PC-9 (cell line): Measurements from ENCODE around the gene SGMS1. TPM values are rescaled to one million over a fixed set of nuclear protein-coding genes. Genes with fewer than 3 reads are reported as not detected.

Experiments used
- BruUV-seq: library from RNA; stranded (reverse); fragments of 400-500 nt; replicated peaks from 2 replicates; lab custom pipeline; 2021; lab: Mats Ljungman, UMichigan
- CTCF ChIA-PET: fragments of 300-600 bp; sonication (Branson Sonifier 250); formaldehyde crosslinking; loops from one replicate; lab custom pipeline; 2022; ENCODE audit warnings: antibody characterized with exemption; lab: Charles Lee
- POLR2A ChIA-PET: fragments of 300-600 bp; sonication (Branson Sonifier 250); formaldehyde crosslinking; loops from one replicate; lab custom pipeline; 2022; ENCODE audit warnings: antibody characterized with exemption; ENCODE audit not compliant: unreplicated experiment; lab: Charles Lee
- DNase-seq, 2 experiments: peaks; one replicate each; pipeline versions ENCODE4 v3.0.0 to v3.0.0-alpha.2; 2015 to 2022; ENCODE audit warnings: mixed read lengths in 1 of 2
- H2AFZ ChIP-seq: fragments of 200-600 bp; sonication (generic); 2 replicates; pipeline ENCODE4 v1.8.1; 2017; ENCODE audit warnings: antibody characterized with exemption
- H3F3A ChIP-seq: fragments of 200-600 bp; sonication (generic); 2 replicates; pipeline ENCODE4 v1.8.1; 2017; ENCODE audit warnings: antibody characterized with exemption, mild to moderate bottlenecking, low read depth; ENCODE audit not compliant: insufficient read depth
- H3K27ac ChIP-seq: fragments of 200-600 bp; sonication (generic); 2 replicates; pipeline ENCODE4 v1.6.1; 2016; ENCODE audit warnings: mixed run types
- H3K27me3 ChIP-seq: fragments of 200-600 bp; sonication (generic); 2 replicates; pipeline ENCODE4 v1.6.1; 2016; ENCODE audit warnings: low read depth, mixed run types; ENCODE audit not compliant: insufficient read depth
- H3K36me3 ChIP-seq: fragments of 200-600 bp; sonication (generic); 2 replicates; pipeline ENCODE4 v1.6.1; 2016; ENCODE audit warnings: low read depth, mixed run types
- H3K4me1 ChIP-seq: fragments of 200-600 bp; sonication (generic); replicated peaks from 2 replicates; pipeline ENCODE4 v1.6.1; 2016; ENCODE audit warnings: mixed run types; ENCODE audit not compliant: insufficient read depth
- H3K4me2 ChIP-seq: fragments of 200-600 bp; sonication (generic); 2 replicates; pipeline ENCODE4 v1.6.1; 2017; ENCODE audit warnings: mixed run types
- H3K4me3 ChIP-seq: fragments of 200-600 bp; sonication (generic); 2 replicates; pipeline ENCODE4 v1.6.1; 2016; ENCODE audit warnings: mixed run types
- H3K79me2 ChIP-seq: fragments of 200-600 bp; sonication (generic); 2 replicates; pipeline ENCODE4 v1.6.1; 2017; ENCODE audit warnings: low read depth, mixed run types
- H3K9me2 ChIP-seq: fragments of 200-600 bp; sonication (generic); 2 replicates; pipeline ENCODE4 v1.8.1; 2017; ENCODE audit warnings: mild to moderate bottlenecking; ENCODE audit not compliant: insufficient read depth
- H3K9me3 ChIP-seq: fragments of 200-600 bp; sonication (generic); 2 replicates; pipeline ENCODE4 v1.8.1; 2016; ENCODE audit warnings: low read depth; ENCODE audit not compliant: insufficient read depth
- H4K20me1 ChIP-seq: fragments of 200-600 bp; sonication (generic); 2 replicates; pipeline ENCODE4 v1.8.1; 2017; ENCODE audit not compliant: insufficient read depth
- CTCF ChIP-seq: fragments of 200-600 bp; sonication (generic); conservative IDR thresholded peaks from 2 replicates; pipeline ENCODE4 v1.6.1; 2017; ENCODE audit warnings: mixed run types, antibody characterized with exemption, mild to moderate bottlenecking, moderate library complexity
- EZH2 ChIP-seq: fragments of 200-600 bp; sonication (generic); IDR thresholded peaks from 2 replicates; pipeline ENCODE4 v1.8.0; 2017; ENCODE audit warnings: antibody characterized with exemption, low read depth
- intact Hi-C: fragments of 100-400 bp; cut with micrococcal nuclease; formaldehyde crosslinking; loops from one replicate; pipeline ENCODE4 v1.10.0; 2022; ENCODE audit not compliant: unreplicated experiment
- total RNA-seq: library from RNA; stranded (reverse); gene quantifications from 2 replicates; pipeline ENCODE4 v1.2.3, GENCODE V29; 2021

SGMS1 gene
- total RNA-seq, 1 experiment from 2014 or later = 35.0 TPM

DNA sequence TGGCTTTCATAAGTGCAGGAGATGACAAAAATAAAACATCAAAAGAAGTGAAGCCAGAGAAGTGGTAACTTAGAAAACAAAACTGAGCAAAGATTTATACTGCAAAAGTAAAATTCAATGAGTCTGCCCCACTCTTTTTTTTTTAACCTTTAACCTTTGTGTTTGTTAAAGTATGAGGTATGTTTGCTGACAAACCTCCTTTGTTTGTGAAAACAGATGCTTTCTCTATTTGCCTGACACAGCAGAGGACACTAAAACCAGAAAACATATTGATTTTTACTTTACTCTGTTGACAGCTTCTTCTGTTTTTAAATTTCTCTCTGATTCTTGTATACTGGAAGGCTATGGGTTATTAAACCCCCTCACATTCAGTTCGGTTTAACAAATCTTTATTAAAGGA lies 57.6 kb downstream of the SGMS1 start:
- intact Hi-C loops = loop anchor here (10.0 kb wide), 1 partner anchor 179 kb away; no protein-coding TSS in a partner anchor
- POLR2A ChIA-PET = no interaction called here

DNA sequence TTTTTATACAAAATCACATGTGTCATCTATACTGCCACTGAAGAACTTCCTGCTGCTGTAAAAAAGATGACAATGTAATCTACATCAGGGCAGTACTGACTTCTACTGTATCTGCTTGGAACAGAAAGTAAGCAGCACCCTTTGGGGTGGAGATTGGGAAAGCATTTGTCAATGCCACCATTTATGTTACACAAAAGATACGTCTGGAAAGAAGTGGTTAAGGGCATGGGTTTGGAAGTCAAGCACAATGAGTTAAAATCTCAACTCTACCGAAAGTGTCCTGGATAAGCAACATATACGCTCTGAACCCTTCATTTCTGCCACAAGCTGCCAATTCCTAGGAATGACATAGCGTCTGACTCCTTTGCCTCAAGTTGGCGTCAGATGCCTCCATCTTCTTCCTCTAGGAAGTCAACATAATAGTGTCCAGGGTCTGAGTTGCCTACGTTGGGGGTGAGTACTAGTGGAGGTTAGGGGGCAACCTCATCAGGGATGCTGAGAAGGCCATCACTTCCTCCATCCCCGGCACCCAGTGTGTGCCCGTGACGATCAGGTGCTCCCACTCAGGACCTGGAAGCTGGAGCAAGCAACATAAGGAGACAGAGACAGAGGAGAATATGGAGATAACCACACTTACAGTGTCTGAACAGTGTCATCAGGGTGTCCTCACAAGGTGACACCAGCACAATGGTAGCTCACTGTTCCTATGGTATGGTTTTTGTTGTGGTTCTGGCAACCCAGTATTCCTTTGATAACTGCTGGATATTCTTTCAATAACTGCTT lies 58.3 kb downstream of the SGMS1 start:
- H3K36me3 ChIP-seq = no peaks in the 10 kb centered on the region
- no peaks in the 10 kb centered on the region for H3K27me3 ChIP-seq
- H3K9me3 ChIP-seq = no peaks in the 10 kb centered on the region
- H3K4me1 ChIP-seq = peaks cover 16% of the 10 kb centered on the region
- ChIA-PET POLR2A (no interaction called here), CTCF (no interaction called here)
- TF ChIP-seq EZH2 (no peak), CTCF (no peak)
- H3K79me2 ChIP-seq = peaks cover 22% of the 10 kb centered on the region; the same call in 1 of the 2 replicates
- no peak for DNase-seq
- H3K4me3 ChIP-seq = no peak overlapping the region
- intact Hi-C loops = loop anchor here (10.0 kb wide), 1 partner anchor 179 kb away; no protein-coding TSS in a partner anchor
- no peaks in the 10 kb centered on the region for H4K20me1 ChIP-seq
- no peak overlapping the region for H2AFZ ChIP-seq
- no TSS peak for BruUV-seq
- peaks cover 16% of the 10 kb centered on the region for H3F3A ChIP-seq
- H3K27ac ChIP-seq = no peak overlapping the region
- H3K4me2 ChIP-seq = no peak overlapping the region
- no peaks in the 10 kb centered on the region for H3K9me2 ChIP-seq

More for the DNA sequence above, 57.6 kb downstream of the SGMS1 start:
- Histone ChIP-seq H3K27me3 (no peaks in the 10 kb centered on the region), H3K9me3 (no peaks in the 10 kb centered on the region), H2AFZ (no peak overlapping the region), H3K36me3 (no peaks in the 10 kb centered on the region), H3F3A (peaks cover 10% of the 10 kb centered on the region), H3K79me2 (peaks cover 24% of the 10 kb centered on the region), H3K4me1 (peaks cover 19% of the 10 kb centered on the region), H4K20me1 (no peaks in the 10 kb centered on the region), H3K27ac (no peak overlapping the region), H3K4me3 (no peak overlapping the region), H3K9me2 (no peaks in the 10 kb centered on the region), H3K4me2 (no peak overlapping the region)
- DNase-seq = no peak
- no TSS peak for BruUV-seq
- CTCF ChIA-PET = no interaction called here
- TF ChIP-seq CTCF (no peak), EZH2 (no peak)

DNA sequence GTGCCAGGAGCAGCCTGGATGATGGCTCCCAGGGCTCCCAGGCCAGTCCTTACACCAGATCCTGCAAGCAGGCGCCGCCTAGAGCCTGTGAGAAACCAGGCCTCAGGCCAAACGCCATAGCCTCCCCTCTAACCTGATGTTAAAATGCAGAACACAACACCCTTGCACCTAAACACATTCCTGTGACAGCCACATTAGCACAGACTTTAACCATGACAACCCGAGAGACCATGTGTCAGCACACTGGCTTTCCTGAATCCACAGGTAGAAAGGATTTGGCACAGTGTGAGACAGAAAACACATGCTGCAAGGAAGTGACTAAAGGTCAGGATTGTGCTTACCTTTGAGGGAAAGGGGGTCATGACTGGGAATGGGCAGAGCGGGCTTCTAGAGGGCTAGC lies 59.9 kb downstream of the SGMS1 start:
- Histone ChIP-seq H3K9me2 (no peaks in the 10 kb centered on the region), H3F3A (peaks cover 16% of the 10 kb centered on the region), H4K20me1 (no peaks in the 10 kb centered on the region), H3K9me3 (no peaks in the 10 kb centered on the region), H3K36me3 (no peaks in the 10 kb centered on the region), H3K27ac (no peak overlapping the region), H3K4me2 (no peak overlapping the region), H3K79me2 (0 out of 2 replicates have a peak, but pooled peaks cover 13% of the 10 kb centered on the region), H3K4me1 (peaks cover 16% of the 10 kb centered on the region), H3K27me3 (no peaks in the 10 kb centered on the region), H2AFZ (no peak overlapping the region), H3K4me3 (no peak overlapping the region)
- TF ChIP-seq CTCF (no peak), EZH2 (no peak)
- ChIA-PET CTCF (no interaction called here), POLR2A (no interaction called here)
- intact Hi-C loops = loop anchor here (5.0 to 10.0 kb wide), 3 partner anchors 43 to 181 kb away; no protein-coding TSS in a partner anchor
- BruUV-seq = no TSS peak
- no peak for DNase-seq
